HepG2 (cell line): ENCODE results near the gene RAPGEF5. TPM values are rescaled to one million over a fixed set of nuclear protein-coding genes. Genes with fewer than 3 reads are reported as not detected.

Source experiments
- ARNTL ChIP-seq: sonication (generic); formaldehyde crosslinking; IDR thresholded peaks from 2 replicates; pipeline ENCODE4 v1.4.0; 2020; ENCODE audit warnings: mild to moderate bottlenecking, missing genetic modification reagents
- CBX5 ChIP-seq: sonication (generic); formaldehyde crosslinking; IDR thresholded peaks from 2 replicates; pipeline ENCODE4 v1.4.0; 2020; ENCODE audit warnings: missing genetic modification reagents, borderline replicate concordance
- CC2D1A ChIP-seq: sonication (generic); formaldehyde crosslinking; IDR thresholded peaks from 2 replicates; pipeline ENCODE4 v1.8.1; 2023; ENCODE audit warnings: mild to moderate bottlenecking, missing genetic modification reagents
- ETV6 ChIP-seq: sonication (generic); formaldehyde crosslinking; conservative IDR thresholded peaks from 2 replicates; pipeline ENCODE4 v1.4.0; 2020; ENCODE audit warnings: missing genetic modification reagents
- FOXK2 ChIP-seq: fragments of 450-650 bp; IDR thresholded peaks from 2 replicates; pipeline ENCODE4 v1.6.1; 2016
- HNF4G ChIP-seq, 2 experiments: sonication (generic) in 1 of 2; formaldehyde crosslinking in 1 of 2; IDR thresholded peaks; 2 replicates each; pipeline versions ENCODE4 v1.4.0 to v1.6.1; 2011 to 2020; ENCODE audit warnings: borderline replicate concordance in 2 of 2, low read depth in 2 of 2, mild to moderate bottlenecking in 2 of 2, low read length in 1 of 2, missing genetic modification reagents in 1 of 2, moderate library complexity in 1 of 2
- KDM4B ChIP-seq: sonication (generic); formaldehyde crosslinking; IDR thresholded peaks from 2 replicates; pipeline ENCODE4 v1.4.0; 2020; ENCODE audit warnings: missing genetic modification reagents
- MED8 ChIP-seq: sonication (generic); formaldehyde crosslinking; IDR thresholded peaks from 2 replicates; pipeline ENCODE4 v1.8.1; 2023; ENCODE audit warnings: mild to moderate bottlenecking, missing genetic modification reagents; ENCODE audit not compliant: insufficient replicate concordance
- NCOA1 ChIP-seq: sonication (generic); formaldehyde crosslinking; IDR thresholded peaks from 2 replicates; pipeline ENCODE4 v1.9.0; 2021; ENCODE audit warnings: missing genetic modification reagents
- WIZ ChIP-seq: sonication (generic); formaldehyde crosslinking; IDR thresholded peaks from 2 replicates; pipeline ENCODE4 v1.5.1; 2020; ENCODE audit warnings: mild to moderate bottlenecking, missing genetic modification reagents
- ZNF331 ChIP-seq: sonication (generic); formaldehyde crosslinking; IDR thresholded peaks from 2 replicates; pipeline ENCODE4 v1.4.0; 2020; ENCODE audit warnings: missing genetic modification reagents
- ZSCAN20 ChIP-seq: sonication (generic); formaldehyde crosslinking; IDR thresholded peaks from 2 replicates; pipeline ENCODE4 v1.4.0; 2020; ENCODE audit warnings: missing genetic modification reagents, mild to moderate bottlenecking, borderline replicate concordance
- polyA plus RNA-seq, 8 experiments: library from polyadenylated mRNA; depleted of rRNA in 3 of 8; stranded (reverse) in 7 of 8; unstranded in 1 of 8; fragments of >200 nt; fragmentation: Illumina TruSeq in 4 of 8; extraction: Trizol in 4 of 8; gene quantifications; 2 replicates each; pipeline versions ENCODE4 v1.2.1 to v1.2.3, GENCODE V29; 2011 to 2016; ENCODE audit warnings: low read depth in 4 of 8, missing spikeins in 1 of 8, mixed read lengths in 1 of 8; ENCODE audit not compliant: insufficient read depth in 1 of 8
- total RNA-seq, 5 experiments: library from RNA; depleted of rRNA; stranded (reverse); fragments of >200 nt; fragmentation: Illumina TruSeq; extraction: Trizol; gene quantifications; 2 replicates each; pipeline ENCODE4 v1.2.3, GENCODE V29; 2016; ENCODE audit warnings: low read depth in 1 of 5
- TF ChIP-seq, protein P1 (sequence below): sonication (generic); formaldehyde crosslinking; IDR thresholded peaks from 2 replicates; pipeline ENCODE4 v1.4.0; 2020; ENCODE audit warnings: missing genetic modification reagents
- TF ChIP-seq, protein P2 (sequence below): sonication (generic); formaldehyde crosslinking; IDR thresholded peaks from 2 replicates; pipeline ENCODE4 v1.4.0; 2020; ENCODE audit warnings: missing genetic modification reagents
- TF ChIP-seq, protein P3 (sequence below): sonication (generic); formaldehyde crosslinking; IDR thresholded peaks from 2 replicates; pipeline ENCODE4 v1.4.0; 2020; ENCODE audit warnings: mild to moderate bottlenecking, missing genetic modification reagents
- TF ChIP-seq, protein P4 (sequence below): sonication (generic); formaldehyde crosslinking; IDR thresholded peaks from 2 replicates; pipeline ENCODE4 v1.8.0; 2022; ENCODE audit warnings: missing genetic modification reagents, mild to moderate bottlenecking, moderate library complexity, borderline replicate concordance
- TF ChIP-seq, protein P5 (sequence below): sonication (generic); formaldehyde crosslinking; conservative IDR thresholded peaks from 2 replicates; pipeline ENCODE4 v1.4.0; 2020; ENCODE audit warnings: missing genetic modification reagents
- TF ChIP-seq, protein P6 (sequence below): sonication (generic); formaldehyde crosslinking; IDR thresholded peaks from 2 replicates; pipeline ENCODE4 v1.8.1; 2023; ENCODE audit warnings: mild to moderate bottlenecking, moderate library complexity, missing genetic modification reagents

The RAPGEF5 gene
- total and polyA plus RNA-seq, 2 of the 13 experiments (the other 11 are each of a cell fraction or from before 2014, with no cell fraction given) = 17.1 to 23.4 TPM

DNA sequence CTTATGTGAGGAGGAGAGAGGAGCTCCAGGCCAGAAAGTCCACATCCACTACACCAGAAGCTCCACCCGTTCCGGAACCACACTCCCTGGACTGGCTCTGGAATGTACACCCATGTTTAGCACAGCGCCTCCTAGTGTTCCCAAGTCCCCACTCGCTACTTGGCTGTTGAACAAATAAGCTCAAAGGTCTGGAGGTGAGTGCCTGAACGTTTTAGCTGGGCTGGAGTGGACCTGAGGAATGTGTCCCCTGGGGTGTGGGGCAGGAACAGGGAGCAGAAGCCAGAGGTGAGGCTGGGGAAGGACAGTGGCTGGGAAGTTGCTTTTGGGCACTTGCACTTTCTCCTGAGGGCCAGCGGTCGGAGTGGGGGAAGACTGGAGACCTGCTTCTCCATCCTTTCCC, 247.2 kb downstream of the RAPGEF5 start (continued):
- TF ChIP-seq, protein P1, sequence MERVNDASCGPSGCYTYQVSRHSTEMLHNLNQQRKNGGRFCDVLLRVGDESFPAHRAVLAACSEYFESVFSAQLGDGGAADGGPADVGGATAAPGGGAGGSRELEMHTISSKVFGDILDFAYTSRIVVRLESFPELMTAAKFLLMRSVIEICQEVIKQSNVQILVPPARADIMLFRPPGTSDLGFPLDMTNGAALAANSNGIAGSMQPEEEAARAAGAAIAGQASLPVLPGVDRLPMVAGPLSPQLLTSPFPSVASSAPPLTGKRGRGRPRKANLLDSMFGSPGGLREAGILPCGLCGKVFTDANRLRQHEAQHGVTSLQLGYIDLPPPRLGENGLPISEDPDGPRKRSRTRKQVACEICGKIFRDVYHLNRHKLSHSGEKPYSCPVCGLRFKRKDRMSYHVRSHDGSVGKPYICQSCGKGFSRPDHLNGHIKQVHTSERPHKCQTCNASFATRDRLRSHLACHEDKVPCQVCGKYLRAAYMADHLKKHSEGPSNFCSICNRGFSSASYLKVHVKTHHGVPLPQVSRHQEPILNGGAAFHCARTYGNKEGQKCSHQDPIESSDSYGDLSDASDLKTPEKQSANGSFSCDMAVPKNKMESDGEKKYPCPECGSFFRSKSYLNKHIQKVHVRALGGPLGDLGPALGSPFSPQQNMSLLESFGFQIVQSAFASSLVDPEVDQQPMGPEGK = no peak
- TF ChIP-seq, protein P2, sequence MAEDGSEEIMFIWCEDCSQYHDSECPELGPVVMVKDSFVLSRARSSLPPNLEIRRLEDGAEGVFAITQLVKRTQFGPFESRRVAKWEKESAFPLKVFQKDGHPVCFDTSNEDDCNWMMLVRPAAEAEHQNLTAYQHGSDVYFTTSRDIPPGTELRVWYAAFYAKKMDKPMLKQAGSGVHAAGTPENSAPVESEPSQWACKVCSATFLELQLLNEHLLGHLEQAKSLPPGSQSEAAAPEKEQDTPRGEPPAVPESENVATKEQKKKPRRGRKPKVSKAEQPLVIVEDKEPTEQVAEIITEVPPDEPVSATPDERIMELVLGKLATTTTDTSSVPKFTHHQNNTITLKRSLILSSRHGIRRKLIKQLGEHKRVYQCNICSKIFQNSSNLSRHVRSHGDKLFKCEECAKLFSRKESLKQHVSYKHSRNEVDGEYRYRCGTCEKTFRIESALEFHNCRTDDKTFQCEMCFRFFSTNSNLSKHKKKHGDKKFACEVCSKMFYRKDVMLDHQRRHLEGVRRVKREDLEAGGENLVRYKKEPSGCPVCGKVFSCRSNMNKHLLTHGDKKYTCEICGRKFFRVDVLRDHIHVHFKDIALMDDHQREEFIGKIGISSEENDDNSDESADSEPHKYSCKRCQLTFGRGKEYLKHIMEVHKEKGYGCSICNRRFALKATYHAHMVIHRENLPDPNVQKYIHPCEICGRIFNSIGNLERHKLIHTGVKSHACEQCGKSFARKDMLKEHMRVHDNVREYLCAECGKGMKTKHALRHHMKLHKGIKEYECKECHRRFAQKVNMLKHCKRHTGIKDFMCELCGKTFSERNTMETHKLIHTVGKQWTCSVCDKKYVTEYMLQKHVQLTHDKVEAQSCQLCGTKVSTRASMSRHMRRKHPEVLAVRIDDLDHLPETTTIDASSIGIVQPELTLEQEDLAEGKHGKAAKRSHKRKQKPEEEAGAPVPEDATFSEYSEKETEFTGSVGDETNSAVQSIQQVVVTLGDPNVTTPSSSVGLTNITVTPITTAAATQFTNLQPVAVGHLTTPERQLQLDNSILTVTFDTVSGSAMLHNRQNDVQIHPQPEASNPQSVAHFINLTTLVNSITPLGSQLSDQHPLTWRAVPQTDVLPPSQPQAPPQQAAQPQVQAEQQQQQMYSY (CRISPR knock-in tag) = peak; percentile 68; the same call in 1 of the 2 replicates
- no peak for TF ChIP-seq CC2D1A
- TF ChIP-seq, protein P3, sequence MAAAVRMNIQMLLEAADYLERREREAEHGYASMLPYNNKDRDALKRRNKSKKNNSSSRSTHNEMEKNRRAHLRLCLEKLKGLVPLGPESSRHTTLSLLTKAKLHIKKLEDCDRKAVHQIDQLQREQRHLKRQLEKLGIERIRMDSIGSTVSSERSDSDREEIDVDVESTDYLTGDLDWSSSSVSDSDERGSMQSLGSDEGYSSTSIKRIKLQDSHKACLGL = no peak
- TF ChIP-seq, protein P4, sequence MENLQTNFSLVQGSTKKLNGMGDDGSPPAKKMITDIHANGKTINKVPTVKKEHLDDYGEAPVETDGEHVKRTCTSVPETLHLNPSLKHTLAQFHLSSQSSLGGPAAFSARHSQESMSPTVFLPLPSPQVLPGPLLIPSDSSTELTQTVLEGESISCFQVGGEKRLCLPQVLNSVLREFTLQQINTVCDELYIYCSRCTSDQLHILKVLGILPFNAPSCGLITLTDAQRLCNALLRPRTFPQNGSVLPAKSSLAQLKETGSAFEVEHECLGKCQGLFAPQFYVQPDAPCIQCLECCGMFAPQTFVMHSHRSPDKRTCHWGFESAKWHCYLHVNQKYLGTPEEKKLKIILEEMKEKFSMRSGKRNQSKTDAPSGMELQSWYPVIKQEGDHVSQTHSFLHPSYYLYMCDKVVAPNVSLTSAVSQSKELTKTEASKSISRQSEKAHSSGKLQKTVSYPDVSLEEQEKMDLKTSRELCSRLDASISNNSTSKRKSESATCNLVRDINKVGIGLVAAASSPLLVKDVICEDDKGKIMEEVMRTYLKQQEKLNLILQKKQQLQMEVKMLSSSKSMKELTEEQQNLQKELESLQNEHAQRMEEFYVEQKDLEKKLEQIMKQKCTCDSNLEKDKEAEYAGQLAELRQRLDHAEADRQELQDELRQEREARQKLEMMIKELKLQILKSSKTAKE (CRISPR knock-in tag) = no peak
- TF ChIP-seq CBX5 = no peak
- TF ChIP-seq KDM4B (CRISPR knock-in tag) = no peak
- peak; percentile 40; the same call in 1 of the 2 replicates for TF ChIP-seq HNF4G (IDR thresholded peaks at IDR 0.05; ENCODE audit: borderline replicate concordance, low read depth, low read length)
- TF ChIP-seq HNF4G (CRISPR knock-in tag; IDR thresholded peaks at IDR 0.05; ENCODE audit: borderline replicate concordance, low read depth) = no peak
- TF ChIP-seq ETV6 (CRISPR knock-in tag) = no peak
- no peak for TF ChIP-seq MED8 (CRISPR knock-in tag)
- TF ChIP-seq WIZ (CRISPR knock-in tag) = no peak
- no peak for TF ChIP-seq ARNTL
- TF ChIP-seq ZSCAN20 (CRISPR knock-in tag) = no peak
- TF ChIP-seq ZNF331 = no peak
- TF ChIP-seq, protein P5, sequence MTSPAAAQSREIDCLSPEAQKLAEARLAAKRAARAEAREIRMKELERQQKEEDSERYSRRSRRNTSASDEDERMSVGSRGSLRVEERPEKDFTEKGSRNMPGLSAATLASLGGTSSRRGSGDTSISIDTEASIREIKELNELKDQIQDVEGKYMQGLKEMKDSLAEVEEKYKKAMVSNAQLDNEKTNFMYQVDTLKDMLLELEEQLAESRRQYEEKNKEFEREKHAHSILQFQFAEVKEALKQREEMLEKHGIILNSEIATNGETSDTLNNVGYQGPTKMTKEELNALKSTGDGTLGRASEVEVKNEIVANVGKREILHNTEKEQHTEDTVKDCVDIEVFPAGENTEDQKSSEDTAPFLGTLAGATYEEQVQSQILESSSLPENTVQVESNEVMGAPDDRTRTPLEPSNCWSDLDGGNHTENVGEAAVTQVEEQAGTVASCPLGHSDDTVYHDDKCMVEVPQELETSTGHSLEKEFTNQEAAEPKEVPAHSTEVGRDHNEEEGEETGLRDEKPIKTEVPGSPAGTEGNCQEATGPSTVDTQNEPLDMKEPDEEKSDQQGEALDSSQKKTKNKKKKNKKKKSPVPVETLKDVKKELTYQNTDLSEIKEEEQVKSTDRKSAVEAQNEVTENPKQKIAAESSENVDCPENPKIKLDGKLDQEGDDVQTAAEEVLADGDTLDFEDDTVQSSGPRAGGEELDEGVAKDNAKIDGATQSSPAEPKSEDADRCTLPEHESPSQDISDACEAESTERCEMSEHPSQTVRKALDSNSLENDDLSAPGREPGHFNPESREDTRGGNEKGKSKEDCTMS (CRISPR knock-in tag) = no peak
- TF ChIP-seq, protein P6, sequence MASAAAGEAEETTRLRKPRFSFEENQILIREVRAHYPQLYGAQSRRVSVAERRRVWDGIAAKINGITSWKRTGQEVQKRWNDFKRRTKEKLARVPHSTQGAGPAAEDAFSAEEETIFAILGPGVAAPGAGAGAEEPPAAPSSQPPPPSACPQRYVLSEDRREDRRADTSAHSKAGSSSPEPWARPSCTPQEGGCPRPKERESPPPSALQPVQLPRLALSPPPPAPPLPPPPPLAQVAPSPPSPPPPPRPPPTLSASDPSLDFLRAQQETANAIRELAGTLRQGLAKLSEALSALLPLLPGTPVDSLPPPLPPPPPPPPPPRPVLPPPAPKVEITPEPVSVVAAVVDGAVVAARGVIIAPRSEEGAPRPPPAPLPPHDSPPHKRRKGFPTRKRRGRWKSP (CRISPR knock-in tag) = no peak
- no peak for TF ChIP-seq NCOA1
- TF ChIP-seq FOXK2 = no peak
